T-helper 1 cell (primary cell): Measurements from ENCODE around the gene ARCN1.
"Not testable (repeated sequence)": the region's sequence is repeated elsewhere in the genome, so short reads cannot be mapped to it uniquely, and the experiment has no call there.

Experiments used
- DNase-seq, 5 donors: peaks; one replicate each; pipeline ENCODE4 v3.0.0-alpha.2; 2012 to 2020

ARCN1 gene

DNA sequence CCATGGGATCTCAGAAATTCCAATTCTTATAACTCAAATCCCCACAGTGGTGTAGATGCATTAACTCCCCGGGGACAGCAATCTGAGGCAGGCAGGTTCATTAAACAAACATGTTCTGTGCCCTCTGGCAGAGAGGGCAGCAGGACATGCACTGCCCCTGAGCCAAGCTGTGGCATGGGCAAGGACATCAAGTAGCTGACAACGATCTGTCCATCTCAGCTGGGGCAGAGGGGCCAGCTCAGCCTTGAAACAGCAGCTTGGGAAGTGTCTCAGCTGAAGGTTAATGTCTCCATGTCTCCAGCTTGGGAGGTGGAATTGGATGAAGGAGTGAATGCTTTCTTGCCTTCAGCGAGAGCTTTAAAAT, 27.6 kb upstream of the ARCN1 start:
- DNase-seq = no peak

DNA sequence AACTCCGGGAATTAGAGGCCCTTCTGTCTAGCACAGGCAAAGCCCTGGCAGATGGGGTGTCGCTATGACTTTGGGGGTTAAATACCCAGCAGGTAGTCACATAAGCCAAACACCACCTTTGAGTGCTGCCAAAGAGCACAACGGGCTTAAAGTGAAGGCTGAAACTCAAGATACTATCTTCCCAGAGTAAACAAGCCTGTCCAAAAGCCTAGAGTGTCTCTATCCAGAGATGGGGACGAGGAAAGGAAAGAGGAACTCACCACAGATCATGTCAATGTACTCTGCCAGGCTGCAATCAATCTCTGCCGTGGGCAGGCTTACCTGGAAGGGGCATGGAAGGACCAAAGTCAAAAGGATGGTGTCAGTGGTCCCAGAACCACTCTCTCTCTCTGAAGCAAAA, 26.7 kb upstream of the ARCN1 start:
- no peak for DNase-seq

DNA sequence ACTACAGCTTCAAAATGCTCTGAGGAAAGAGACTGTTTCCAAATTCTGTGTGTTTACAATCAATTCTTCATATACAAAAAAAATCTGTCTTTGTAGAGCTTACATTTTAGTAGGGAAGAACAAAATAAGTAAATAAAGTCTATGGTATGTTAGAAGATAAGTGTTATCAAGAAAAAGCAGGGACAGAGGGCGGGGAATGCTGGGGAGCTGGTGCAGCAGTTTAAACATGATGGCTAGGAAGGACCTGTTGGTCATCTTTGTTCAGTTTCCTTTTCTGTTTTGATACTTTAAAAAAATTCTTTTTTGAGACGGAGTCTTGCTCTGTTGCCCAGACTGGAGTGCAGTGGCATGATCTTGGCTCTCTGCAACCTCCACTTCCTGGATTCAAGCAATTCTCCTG, 25.1 kb upstream of the ARCN1 start:
- no peak for DNase-seq

- DNase-seq = no peak
Measured at GRCh38 chr11:118552341-118552740, 19.9 kb upstream of the ARCN1 start.

DNA sequence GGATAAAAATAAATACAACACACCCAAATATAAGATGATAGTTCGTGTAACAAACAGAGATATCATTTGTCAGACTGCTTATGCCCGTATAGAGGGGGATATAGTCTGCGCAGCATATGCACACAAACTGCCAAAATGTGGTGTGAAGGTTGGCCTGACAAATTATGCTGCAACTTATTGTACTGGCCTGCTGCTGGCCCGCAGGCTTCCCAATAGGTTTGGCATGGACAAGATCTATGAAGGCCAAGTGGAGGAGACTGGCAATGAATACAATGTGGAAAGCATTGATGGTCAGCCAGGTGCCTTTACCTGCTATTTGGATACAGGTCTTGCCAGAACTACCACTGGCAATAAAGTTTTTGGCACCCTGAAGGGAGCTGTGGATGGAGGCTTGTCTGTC, 11.4 kb upstream of the ARCN1 start:
- DNase-seq = no peak

- no peak for DNase-seq
Measured at GRCh38 chr11:118565051-118565450, 7.2 kb upstream of the ARCN1 start.

GRCh38 chr11:118569670-118570069, 2.5 kb upstream of the ARCN1 start:
- no peak for DNase-seq

GRCh38 chr11:118570787-118571186, 1.4 kb upstream of the ARCN1 start:
- no peak for DNase-seq

DNA sequence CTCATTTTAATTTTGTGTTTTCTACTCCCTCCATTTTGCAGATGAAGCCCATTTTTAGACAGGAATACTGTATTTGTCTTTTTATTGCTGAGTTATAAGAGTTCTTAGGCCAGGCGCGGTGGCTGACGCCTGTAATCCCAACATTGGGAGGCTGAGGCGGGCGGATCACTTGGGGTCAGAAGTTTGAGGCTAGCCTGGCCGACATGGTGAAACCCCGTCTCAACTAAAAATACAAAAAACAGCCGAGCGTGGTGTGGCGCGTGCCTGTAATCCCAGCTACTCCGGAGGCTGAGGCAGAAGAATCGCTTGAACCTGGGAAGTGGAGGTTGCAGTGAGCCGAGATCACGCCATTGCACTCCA, 528 bp upstream of the ARCN1 start:
- DNase-seq = not testable (repeated sequence)

DNA sequence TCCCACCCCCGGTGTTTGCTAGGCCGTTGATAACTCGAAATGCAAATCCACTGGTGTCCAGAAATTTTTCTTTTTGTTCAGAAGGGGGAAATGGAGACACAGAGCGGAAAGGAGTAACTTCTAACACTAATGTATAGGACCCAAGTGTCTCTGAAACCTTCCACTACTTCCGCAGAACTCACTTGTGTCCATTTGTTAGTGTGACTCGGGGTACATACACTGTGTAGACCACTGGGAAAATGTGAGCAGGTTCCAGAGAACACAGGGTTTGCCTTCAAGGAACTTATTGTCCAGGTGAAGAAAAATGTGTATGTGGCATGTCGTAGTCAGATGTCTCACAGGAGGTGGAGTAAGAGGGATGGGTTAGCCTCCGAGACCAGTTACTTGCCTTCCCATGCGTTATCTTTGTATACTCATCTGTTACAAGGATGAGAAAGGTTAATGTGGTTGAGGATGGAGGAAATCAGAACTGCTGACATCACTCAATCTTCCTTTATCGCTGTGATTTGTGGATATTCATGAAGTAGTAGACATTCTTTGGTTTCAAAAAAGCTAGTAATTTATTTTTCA, 857 bp downstream of the ARCN1 start:
- peak in 2 of 5 donors; percentile 18 to 63 for DNase-seq

GRCh38 chr11:118574636-118575035, 2.4 kb downstream of the ARCN1 start:
- DNase-seq = no peak

DNA sequence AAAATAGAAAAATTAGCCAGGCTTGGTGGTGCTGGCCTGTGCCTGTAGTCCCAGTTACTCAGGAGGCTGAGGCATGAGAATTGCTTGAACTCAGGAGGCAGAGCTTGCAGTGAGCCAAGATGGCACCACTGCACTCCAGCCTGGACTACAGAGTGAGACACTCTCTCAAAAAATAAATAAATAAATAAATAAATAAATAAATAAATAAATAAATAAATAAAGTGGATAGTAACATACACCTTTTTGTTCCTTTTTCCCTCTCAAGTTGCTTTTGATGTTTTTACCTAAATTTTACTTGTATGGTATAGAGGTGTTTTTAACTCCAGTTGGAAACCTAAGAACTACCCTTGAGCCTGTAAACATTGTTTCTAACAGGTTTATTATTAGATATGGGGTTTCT, 5.8 kb downstream of the ARCN1 start:
- DNase-seq = not testable (repeated sequence)

- no peak for DNase-seq
Measured at GRCh38 chr11:118581057-118581456, 8.8 kb downstream of the ARCN1 start.

GRCh38 chr11:118587952-118588351, 15.7 kb downstream of the ARCN1 start:
- no peak for DNase-seq

- no peak for DNase-seq
Measured at GRCh38 chr11:118592616-118593367, 20.6 kb downstream of the ARCN1 start.

- peak in 2 of 5 donors; percentile 12 to 58 for DNase-seq
Measured at GRCh38 chr11:118594984-118595383, 22.8 kb downstream of the ARCN1 start.

DNA sequence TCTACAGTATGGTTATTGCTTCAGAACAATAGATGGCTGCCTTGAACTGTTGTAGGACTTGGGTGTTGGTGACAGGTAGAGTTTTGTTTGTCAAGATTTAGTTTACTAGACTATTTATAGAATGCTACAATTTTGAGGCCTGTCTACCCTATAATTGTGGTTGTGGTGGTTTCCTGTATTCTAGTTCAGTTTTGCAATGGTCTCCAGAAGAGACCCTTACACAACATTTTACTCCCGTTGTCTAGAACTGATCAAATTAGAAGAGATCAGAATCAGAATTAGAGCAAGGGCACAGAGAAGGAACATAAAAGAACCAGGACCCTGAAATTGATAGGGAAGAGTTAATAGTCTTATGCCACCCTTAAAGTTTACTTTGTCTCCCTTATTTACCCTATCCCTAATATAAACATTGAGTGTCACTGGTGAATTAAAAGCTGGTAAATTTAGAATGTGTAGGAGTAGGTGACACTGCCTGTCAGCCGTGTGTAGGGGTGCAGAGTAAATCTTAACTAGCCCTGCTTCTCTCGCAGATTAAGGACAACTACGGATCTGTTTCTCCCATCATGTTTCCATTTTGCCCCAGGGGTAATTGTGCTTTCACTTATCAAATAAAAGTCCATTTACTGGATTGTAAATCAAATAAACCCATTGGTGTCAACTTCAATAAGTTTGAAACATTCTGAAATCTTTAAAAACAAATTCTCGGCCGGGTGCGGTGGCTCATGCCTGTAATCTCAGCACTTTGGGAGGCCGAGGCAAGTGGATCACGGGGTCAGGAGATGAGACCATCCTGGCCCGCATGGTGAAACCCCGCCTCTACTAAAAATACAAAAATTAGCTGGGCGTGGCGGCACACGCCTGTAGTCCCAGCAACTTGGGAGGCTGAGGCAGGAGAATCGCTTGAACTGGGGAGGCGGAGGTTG, 24.3 kb downstream of the ARCN1 start:
- DNase-seq = no peak

- no peak for DNase-seq
Measured at GRCh38 chr11:118597556-118597955, 25.3 kb downstream of the ARCN1 start.

DNA sequence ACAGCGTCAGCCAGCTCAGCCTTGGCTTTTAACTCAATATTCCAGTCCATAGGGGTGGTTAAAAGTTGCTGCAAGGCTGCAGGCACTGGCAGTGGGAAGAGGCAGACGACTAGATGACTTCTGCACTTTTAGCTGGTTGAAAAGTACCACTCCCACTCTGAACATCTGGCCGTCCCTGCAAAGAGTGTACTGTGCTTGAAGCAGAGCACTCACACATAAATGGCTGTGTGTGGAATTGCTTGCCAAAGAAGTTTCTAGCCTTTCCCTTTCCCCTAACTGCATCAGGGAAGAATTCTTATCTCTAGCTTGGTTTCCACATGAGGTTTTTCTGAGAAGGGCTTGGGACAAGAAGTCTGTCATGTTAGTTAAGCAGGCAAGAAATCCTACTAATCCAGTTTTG, 30.1 kb downstream of the ARCN1 start:
- no peak for DNase-seq

DNA sequence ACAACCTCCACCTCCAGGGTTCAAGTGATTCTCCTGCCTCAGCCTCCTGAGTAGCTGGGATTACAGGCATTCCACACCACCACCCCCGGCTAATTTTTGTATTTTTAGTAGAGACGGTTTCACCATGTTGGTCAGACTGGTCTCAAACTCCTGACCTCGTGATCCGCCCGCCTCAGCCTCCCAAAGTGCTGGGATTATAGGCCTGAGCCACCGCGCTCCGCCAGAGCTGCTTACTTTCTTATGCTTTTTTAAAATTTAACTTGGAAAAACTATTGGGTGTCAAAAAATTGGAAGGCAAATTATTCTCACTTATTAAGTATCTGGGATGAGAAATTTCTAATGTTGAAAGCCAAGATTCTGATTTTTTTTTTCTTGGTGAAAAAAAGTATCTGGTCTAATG, 31.5 kb downstream of the ARCN1 start:
- not testable (repeated sequence) for DNase-seq

DNA sequence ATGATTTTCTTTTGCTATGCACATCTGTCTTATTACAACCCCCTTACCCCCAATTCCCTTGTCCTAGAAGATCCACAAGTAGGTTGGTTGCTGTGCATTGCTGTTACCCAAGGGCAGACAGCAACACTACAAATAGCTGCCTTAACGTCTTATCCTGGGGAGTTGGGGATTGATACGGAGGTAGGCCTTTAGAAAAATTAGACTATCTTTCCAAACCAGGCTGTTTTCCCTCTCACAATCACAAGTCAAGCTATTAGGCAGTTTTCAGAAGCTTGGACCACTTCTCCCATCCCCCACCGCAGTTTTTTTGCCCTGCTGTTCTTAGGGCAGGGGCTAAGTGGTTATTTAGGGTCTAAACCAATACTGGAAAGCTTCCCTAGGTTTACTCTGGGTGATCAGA, 32.4 kb downstream of the ARCN1 start:
- no peak for DNase-seq

DNA sequence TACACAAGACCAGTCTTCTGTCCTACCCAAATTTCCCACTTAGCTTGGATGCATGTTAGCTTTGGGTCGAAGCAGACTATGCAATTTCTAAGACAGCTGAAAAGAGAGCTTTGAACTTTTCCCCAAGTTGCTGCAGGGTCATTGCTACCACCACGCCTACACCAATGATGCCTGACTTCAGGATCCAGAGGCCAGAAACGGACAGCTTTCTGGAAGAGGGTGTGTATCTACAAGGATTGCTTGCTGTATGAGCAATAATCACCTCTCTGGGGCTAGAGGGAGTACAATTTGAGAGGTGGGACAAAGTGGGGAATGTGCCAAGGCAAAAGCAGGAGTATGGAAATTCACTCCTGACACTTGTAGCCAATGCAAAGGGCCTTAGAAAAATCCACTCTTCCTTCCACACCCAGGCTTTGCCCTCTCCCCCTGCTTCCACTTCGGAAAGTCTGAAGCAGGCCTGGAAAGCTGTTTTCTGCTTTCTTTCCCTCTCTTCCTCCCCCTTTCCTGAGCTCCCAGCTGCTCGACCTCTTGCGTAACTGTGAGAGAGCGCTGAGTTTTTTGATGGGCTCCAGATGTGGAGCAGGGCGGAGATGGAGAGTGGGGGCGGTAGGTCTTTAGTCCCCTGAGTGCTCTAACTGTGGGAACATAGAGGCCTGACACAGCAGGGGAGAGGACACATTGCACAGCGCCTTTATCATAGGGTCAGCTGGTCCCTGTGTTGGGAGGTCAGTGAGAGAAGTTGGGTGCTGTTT, 33.1 kb downstream of the ARCN1 start:
- DNase-seq = no peak
